ENCODE data around the gene MYOZ2.
"Not testable (repeated sequence)": the region's sequence is repeated elsewhere in the genome, so short reads cannot be mapped to it uniquely, and the experiment has no call there.

The MYOZ2 gene

DNA sequence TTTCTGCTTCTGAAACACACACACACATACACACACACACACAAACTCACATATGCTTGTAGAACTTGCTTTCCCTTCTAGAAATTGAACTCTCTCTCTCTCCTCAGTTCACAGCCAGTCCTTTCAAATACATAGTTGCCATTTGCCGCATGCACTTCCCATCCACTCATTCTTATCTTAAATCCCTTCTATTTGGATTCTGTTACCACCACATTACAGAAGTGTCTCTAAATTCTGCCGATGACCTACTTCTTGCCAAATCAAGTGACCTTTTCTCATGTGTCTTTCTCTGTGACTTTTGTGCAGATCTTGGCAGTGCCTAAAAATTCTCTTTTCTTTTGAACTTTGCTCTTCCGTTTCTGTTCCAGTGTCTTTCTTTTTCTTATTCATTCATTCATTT is 7.5 kb upstream of the MYOZ2 start:
- no peak for DNase-seq (ENCODE audit: low spot score)

- DNase-seq (ENCODE audit: low spot score): no peak
Measured at GRCh38 chr4:119130365-119131065, 5.1 kb upstream of the MYOZ2 start.

DNA sequence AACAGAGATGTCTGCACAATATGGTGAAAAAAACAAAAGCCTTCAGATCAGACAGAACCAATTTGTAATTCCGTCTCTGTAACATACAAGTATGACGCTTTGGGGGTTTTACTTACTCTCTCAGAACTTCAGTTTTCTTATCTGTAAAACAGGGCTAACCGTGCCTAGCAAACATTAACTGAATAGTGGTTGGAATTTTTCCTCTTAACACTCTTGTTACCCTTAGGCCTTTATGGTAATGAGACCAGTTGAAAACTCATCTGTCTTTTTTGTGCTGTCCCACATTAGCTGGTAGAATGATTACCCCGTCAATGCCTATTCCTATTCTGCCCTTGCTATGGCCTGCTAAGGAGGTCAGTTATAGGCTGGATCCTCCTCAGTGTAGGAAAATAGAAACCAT is 4.5 kb upstream of the MYOZ2 start:
- DNase-seq (ENCODE audit: low spot score): no peak

- DNase-seq (ENCODE audit: low spot score): no peak
Measured at GRCh38 chr4:119132306-119132705, 3.3 kb upstream of the MYOZ2 start.

DNA sequence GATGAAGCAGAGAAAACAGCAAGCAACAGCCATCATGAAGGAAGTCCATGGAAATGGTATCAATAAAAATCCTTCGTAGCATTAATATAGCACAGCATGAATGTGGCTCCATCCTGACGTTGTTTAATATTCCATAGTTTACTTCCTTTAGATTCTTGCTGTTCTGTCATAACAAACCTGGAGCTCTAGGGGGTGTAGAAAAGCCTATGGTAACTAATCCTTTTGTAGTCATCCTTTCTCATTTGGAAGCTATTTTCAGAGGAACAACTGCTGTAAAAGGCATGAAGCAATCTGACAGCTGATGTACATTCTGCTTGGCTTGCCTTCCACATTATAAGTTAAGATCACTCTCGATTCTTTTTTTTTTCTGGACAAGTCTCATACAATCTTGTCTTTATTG is 914 bp downstream of the MYOZ2 start:
- peak; percentile 38 for DNase-seq (ENCODE audit: low spot score)

- no peak for DNase-seq (ENCODE audit: low spot score)
Measured at GRCh38 chr4:119138046-119138445, 2.4 kb downstream of the MYOZ2 start.

DNA sequence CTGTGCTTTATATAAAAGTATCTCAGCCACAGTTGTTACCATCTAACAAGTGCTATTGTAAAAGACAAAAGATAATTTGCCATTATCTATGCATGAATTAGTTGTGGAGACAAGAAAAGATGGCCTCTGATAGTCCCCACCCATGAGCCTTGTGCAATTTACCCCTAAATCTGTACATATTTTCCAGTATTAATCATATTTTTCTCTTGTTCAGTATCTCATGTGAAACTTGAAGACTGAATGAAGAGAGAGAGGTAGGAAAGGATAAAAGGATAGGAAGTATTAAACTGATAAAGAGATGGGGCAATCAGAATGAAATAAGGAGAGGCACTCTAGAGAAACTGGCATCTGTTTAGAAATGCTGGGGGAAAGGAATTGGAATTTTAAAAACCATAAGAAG is 3.7 kb downstream of the MYOZ2 start:
- DNase-seq (ENCODE audit: low spot score): no peak

GRCh38 chr4:119139822-119140252 is 4.2 kb downstream of the MYOZ2 start:
- no peak for DNase-seq (ENCODE audit: low spot score)

GRCh38 chr4:119141283-119141682 is 5.7 kb downstream of the MYOZ2 start:
- not testable (repeated sequence) for DNase-seq (ENCODE audit: low spot score)

- no peak for DNase-seq (ENCODE audit: low spot score)
Measured at GRCh38 chr4:119142833-119143232, 7.2 kb downstream of the MYOZ2 start.

- not testable (repeated sequence) for DNase-seq (ENCODE audit: low spot score)
Measured at GRCh38 chr4:119143341-119143740, 7.7 kb downstream of the MYOZ2 start.

GRCh38 chr4:119149110-119149509 is 13.5 kb downstream of the MYOZ2 start:
- no peak for DNase-seq (ENCODE audit: low spot score)

DNA sequence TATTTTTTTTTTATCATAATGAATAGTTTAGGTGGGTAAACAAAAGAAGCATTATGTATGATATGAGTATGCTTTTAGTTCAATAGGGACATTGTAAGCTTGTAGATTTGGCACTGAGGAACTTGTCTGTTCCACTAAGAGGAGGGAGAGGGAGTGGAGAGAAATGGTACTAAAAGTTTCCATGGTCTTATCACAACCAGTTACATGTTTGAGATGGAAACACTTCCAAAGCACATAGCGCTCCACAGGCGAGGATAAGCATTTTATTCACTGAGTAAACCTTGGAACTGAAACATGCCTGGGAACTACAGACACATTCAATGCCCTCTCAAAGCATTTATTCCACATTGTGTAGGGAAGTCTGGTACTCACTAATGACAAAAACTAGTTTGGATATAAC is 15.5 kb downstream of the MYOZ2 start:
- no peak for DNase-seq (ENCODE audit: low spot score)

GRCh38 chr4:119152741-119153140 is 17.1 kb downstream of the MYOZ2 start:
- DNase-seq (ENCODE audit: low spot score): no peak

DNA sequence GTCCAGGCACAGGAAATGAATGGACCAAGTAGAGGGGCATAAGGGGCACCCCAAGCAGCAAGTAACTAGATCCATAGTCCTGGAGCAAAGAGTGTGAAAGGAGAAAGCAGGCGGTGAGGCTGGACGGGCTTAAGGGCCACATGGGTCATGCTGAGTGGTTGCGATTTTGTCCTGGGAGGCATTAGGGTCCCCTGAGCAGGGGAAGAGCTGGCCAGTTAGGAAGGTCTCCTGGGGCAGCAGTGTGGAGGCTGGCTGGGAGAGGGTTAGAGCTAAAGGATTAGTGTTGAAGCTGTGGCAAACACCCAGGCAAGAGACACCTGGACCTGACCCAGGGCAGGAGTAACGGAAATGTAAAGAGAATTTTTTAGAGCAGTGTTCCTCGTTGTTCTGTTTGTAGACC is 26.5 kb downstream of the MYOZ2 start:
- DNase-seq (ENCODE audit: low spot score): no peak

GRCh38 chr4:119165767-119166166 is 30.1 kb downstream of the MYOZ2 start:
- DNase-seq (ENCODE audit: low spot score): no peak

- no peak for DNase-seq (ENCODE audit: low spot score)
Measured at GRCh38 chr4:119170195-119170594, 34.6 kb downstream of the MYOZ2 start.

- peak; percentile 21 for DNase-seq (ENCODE audit: low spot score)
Measured at GRCh38 chr4:119172223-119172622, 36.6 kb downstream of the MYOZ2 start.

DNA sequence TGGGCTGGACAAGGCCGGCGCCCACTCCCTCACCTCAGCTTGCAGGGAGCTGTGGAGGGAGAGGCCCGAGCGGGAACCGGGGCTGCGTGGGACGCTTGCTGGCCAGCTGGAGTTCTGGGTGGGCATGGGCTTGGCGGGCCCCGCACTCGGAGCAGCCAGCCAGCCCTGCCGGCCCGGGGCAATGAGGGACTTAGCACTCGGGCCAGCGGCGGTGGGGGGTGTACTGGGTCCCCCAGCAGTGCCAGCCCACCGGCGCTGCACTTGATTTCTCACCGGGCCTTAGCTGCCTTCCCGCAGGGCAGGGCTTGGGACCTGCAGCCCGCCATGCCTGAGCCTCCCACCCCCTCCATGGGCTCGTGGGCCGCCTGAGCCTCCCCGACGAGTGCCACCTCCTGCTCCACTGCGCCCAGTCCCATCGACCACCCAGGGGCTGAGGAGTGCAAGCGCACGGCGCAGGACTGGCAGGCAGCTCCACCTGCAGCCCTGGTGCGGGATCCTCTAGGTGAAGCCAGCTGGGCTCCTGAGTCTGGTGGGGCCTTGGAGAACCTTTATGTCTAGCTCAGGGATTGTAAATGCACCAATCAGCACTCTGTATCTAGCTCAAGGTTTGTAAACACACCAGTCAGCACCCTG is 38.2 kb downstream of the MYOZ2 start:
- DNase-seq (ENCODE audit: low spot score): not testable (repeated sequence)

- DNase-seq (ENCODE audit: low spot score): no peak
Measured at GRCh38 chr4:119179011-119179410, 43.4 kb downstream of the MYOZ2 start.

GRCh38 chr4:119184128-119184527 is 48.5 kb downstream of the MYOZ2 start:
- DNase-seq (ENCODE audit: low spot score): no peak

- DNase-seq (ENCODE audit: low spot score): no peak
Measured at GRCh38 chr4:119189638-119190037, 54.0 kb downstream of the MYOZ2 start.

- DNase-seq (ENCODE audit: low spot score): no peak
Measured at GRCh38 chr4:119190354-119190753, 54.7 kb downstream of the MYOZ2 start.

DNA sequence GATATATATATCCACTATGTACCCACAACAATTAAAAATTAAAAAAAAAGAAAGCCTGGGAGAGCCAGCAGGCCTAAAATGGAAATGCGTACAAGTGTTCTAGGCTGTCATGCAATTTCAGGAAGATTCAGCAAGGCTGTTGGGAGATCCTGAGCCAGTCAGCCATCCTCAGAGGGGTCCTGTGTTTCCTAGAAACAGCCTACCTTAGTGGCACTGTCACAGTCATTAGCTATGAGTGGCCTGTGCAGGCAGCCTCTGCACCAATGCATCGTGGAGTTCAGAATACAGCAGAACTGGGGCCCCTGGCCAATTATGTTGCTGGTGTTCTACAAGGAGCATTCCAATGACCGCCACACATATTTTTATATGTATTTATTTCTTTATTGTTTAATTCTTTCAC is 55.9 kb downstream of the MYOZ2 start:
- DNase-seq (ENCODE audit: low spot score): no peak

Measured in RKO (cell line).